AG04449 (cell line): Measurements from ENCODE around the gene MGA.
"Not testable (repeated sequence)": the region's sequence is repeated elsewhere in the genome, so short reads cannot be mapped to it uniquely, and the experiment has no call there.

ENCODE experiments used
- CTCF ChIA-PET: fragments of 350-600 bp; formaldehyde crosslinking; extraction: SDS; loops from one replicate; lab custom pipeline; 2021; ENCODE audit warnings: antibody characterized with exemption; lab: Yijun Ruan, JAX
- POLR2A ChIA-PET: fragments of 400-600, 350-600 bp; formaldehyde crosslinking; extraction: SDS; loops from one replicate; lab custom pipeline; 2020; ENCODE audit warnings: antibody characterized with exemption, inconsistent platforms; lab: Yijun Ruan, JAX
- DNase-seq: peaks from one replicate; pipeline ENCODE4 v3.0.0-alpha.2; 2010; ENCODE audit warnings: low read depth, low spot score
- H3K4me3 ChIP-seq: 2 replicates; pipeline ENCODE4 v1.5.1; 2011; ENCODE audit warnings: low read depth, mild to moderate bottlenecking, control low read depth, low read length
- CTCF ChIP-seq: IDR thresholded peaks from one replicate; pipeline ENCODE4 v1.5.1; 2011; ENCODE audit warnings: mild to moderate bottlenecking, moderate library complexity, low read length, control low read depth, inconsistent platforms; ENCODE audit not compliant: insufficient read depth; ENCODE audit errors: missing control alignments

Gene MGA

GRCh38 chr15:41698779-41699178 lies 38.6 kb downstream of the MGA start:
- POLR2A ChIA-PET = no interaction called here
- DNase-seq = peak; percentile 26
- CTCF ChIA-PET = interaction anchor here (1.0 to 1.4 kb wide), 2 partner anchors 13 to 25 kb away, joined by 3 read pairs; no protein-coding TSS in a partner anchor
- TF ChIP-seq CTCF = no peak
- H3K4me3 ChIP-seq = no peak overlapping the region

- TF ChIP-seq CTCF = no peak
- ChIA-PET POLR2A (no interaction called here), CTCF (no interaction called here)
- H3K4me3 ChIP-seq = no peak overlapping the region
- no peak for DNase-seq
Observed at GRCh38 chr15:41703120-41703519, 42.9 kb downstream of the MGA start.

- DNase-seq = no peak
- ChIA-PET CTCF (interaction anchor here (0.6 to 1.0 kb wide), 3 partner anchors 12 to 60 kb away, joined by 3 read pairs; no protein-coding TSS in a partner anchor), POLR2A (no interaction called here)
- TF ChIP-seq CTCF = no peak
- H3K4me3 ChIP-seq = no peak overlapping the region
Observed at GRCh38 chr15:41713047-41713446, 52.8 kb downstream of the MGA start.

GRCh38 chr15:41714291-41714690 lies 54.1 kb downstream of the MGA start:
- ChIA-PET CTCF (interaction anchor here (0.6 kb wide), 1 partner anchor 269 kb away, joined by 3 read pairs; no protein-coding TSS in a partner anchor), POLR2A (no interaction called here)
- no peak for TF ChIP-seq CTCF
- no peak for DNase-seq
- no peak overlapping the region for H3K4me3 ChIP-seq

- ChIA-PET CTCF (no interaction called here), POLR2A (no interaction called here)
- no peak for TF ChIP-seq CTCF
- no peak for DNase-seq
- H3K4me3 ChIP-seq = no peak overlapping the region
Observed at GRCh38 chr15:41716864-41717263, 56.7 kb downstream of the MGA start.

GRCh38 chr15:41727143-41727542 lies 66.9 kb downstream of the MGA start:
- POLR2A ChIA-PET = no interaction called here
- CTCF ChIA-PET = interaction anchor here (1.2 to 1.4 kb wide), 3 partner anchors 10 to 262 kb away, joined by 3 to 4 read pairs (median 3); no protein-coding TSS in a partner anchor
- no peak for TF ChIP-seq CTCF
- peak; percentile 17 for DNase-seq
- no peak overlapping the region for H3K4me3 ChIP-seq

GRCh38 chr15:41728061-41728460 lies 67.9 kb downstream of the MGA start:
- H3K4me3 ChIP-seq, DNase-seq, POLR2A ChIA-PET: not testable (repeated sequence)
- CTCF ChIA-PET = interaction anchor here (1.2 to 1.4 kb wide), 3 partner anchors 9 to 263 kb away, joined by 3 to 4 read pairs (median 3); no protein-coding TSS in a partner anchor
